Hepatocyte (in vitro differentiated cells): ENCODE measurements around the gene WAC.

ENCODE experiments used
- EZH2 ChIP-seq: fragments of 200-600 bp; sonication (generic); IDR thresholded peaks from 2 replicates; pipeline ENCODE4 v1.6.1; 2016; ENCODE audit warnings: antibody characterized with exemption, mild to moderate bottlenecking, borderline replicate concordance
- EZH2phosphoT487 ChIP-seq: fragments of 200-600 bp; sonication (generic); IDR thresholded peaks from one replicate; pipeline ENCODE4 v1.6.1; 2018; ENCODE audit warnings: antibody characterized with exemption, mild to moderate bottlenecking, low read depth, moderate library complexity; ENCODE audit not compliant: unreplicated experiment, severe bottlenecking
- TF ChIP-seq, protein P1 (sequence below): fragments of 200-600 bp; sonication (generic); IDR thresholded peaks from 2 replicates; pipeline ENCODE4 v1.5.1; 2016; ENCODE audit warnings: antibody characterized with exemption, mild to moderate bottlenecking; ENCODE audit not compliant: poor library complexity

GRCh38 chr10:28495084-28495483 lies 37.8 kb upstream of the WAC start:
- TF ChIP-seq, protein P1, sequence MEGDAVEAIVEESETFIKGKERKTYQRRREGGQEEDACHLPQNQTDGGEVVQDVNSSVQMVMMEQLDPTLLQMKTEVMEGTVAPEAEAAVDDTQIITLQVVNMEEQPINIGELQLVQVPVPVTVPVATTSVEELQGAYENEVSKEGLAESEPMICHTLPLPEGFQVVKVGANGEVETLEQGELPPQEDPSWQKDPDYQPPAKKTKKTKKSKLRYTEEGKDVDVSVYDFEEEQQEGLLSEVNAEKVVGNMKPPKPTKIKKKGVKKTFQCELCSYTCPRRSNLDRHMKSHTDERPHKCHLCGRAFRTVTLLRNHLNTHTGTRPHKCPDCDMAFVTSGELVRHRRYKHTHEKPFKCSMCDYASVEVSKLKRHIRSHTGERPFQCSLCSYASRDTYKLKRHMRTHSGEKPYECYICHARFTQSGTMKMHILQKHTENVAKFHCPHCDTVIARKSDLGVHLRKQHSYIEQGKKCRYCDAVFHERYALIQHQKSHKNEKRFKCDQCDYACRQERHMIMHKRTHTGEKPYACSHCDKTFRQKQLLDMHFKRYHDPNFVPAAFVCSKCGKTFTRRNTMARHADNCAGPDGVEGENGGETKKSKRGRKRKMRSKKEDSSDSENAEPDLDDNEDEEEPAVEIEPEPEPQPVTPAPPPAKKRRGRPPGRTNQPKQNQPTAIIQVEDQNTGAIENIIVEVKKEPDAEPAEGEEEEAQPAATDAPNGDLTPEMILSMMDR: no peak
- no peak for TF ChIP-seq EZH2
- no peak for TF ChIP-seq EZH2phosphoT487
